D721Med (cell line): ENCODE data around the gene PSMC1.
"Not testable (repeated sequence)": the region's sequence is repeated elsewhere in the genome, so short reads cannot be mapped to it uniquely, and the experiment has no call there.

Experiments
- DNase-seq: peaks from one replicate; pipeline ENCODE4 v3.0.0; 2011; ENCODE audit warnings: low spot score; ENCODE audit not compliant: insufficient read length
- FAIRE-seq: peaks from 2 replicates; lab custom pipeline; 2011; peaks lifted over from hg19 to GRCh38; lab: Jason Lieb, UNC
- TF ChIP-seq, protein P1 (sequence below): IDR thresholded peaks from 2 replicates; pipeline ENCODE4 v1.5.1; 2012; ENCODE audit warnings: mild to moderate bottlenecking, control low read depth; ENCODE audit not compliant: insufficient read depth; ENCODE audit errors: missing control alignments

Gene PSMC1

DNA sequence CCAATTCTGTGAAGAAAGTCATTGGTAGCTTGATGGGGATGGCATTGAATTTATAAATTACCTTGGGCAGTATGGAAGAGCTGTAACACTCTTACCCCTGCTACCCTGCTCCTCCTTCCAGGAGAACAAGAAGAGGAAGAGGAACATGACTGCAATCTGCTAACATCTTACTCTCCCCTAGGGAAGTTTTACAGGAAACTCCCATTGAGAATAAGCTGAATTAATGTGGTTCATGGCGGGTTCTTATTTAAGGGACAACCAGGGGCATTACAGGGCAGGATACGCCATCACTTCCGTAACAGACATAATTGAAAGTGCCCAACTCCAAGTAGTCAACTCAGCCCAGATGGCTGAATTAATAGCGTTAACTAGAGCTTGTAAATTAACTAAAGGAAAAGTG, 9.4 kb upstream of the PSMC1 start:
- TF ChIP-seq, protein P1, sequence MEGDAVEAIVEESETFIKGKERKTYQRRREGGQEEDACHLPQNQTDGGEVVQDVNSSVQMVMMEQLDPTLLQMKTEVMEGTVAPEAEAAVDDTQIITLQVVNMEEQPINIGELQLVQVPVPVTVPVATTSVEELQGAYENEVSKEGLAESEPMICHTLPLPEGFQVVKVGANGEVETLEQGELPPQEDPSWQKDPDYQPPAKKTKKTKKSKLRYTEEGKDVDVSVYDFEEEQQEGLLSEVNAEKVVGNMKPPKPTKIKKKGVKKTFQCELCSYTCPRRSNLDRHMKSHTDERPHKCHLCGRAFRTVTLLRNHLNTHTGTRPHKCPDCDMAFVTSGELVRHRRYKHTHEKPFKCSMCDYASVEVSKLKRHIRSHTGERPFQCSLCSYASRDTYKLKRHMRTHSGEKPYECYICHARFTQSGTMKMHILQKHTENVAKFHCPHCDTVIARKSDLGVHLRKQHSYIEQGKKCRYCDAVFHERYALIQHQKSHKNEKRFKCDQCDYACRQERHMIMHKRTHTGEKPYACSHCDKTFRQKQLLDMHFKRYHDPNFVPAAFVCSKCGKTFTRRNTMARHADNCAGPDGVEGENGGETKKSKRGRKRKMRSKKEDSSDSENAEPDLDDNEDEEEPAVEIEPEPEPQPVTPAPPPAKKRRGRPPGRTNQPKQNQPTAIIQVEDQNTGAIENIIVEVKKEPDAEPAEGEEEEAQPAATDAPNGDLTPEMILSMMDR, result no peak
- FAIRE-seq (no peak), DNase-seq (no peak)

DNA sequence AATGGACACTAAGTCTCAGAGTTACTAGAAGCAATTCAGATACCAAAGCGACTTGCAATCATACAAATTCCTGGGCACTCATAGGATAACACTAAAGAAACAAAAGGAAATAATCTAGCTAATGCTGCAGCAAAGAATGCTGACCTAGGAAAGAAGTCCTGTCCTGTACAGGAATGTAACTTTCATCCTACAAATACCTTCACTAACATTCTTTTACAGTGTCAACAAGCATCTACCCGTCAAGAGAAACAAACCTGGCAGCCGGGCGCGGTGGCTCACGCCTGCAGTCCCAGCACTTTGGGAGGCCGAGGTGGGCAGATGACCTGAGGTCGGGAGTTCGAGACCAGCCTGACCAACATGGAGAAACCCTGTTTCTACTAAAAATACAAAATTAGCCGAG, 8.9 kb upstream of the PSMC1 start:
- FAIRE-seq, DNase-seq: not testable (repeated sequence)

DNA sequence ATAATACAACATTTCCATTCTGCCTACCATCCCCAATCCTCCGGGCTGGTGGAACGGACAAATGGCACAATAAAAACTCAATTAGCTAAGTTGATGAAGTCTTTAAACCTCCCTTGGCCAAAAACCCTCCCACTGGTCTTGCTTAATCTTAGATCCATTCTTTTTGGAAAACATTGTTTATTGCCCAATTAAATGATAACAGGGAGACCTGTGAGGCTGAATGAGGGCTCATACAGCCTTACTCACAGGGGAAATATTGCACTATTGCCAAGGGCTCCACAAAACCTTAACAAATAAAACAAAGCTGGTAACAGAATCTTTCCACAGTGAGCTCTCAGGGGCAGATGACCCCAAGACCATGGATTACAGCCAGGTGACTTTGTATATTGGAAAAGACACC, 7.8 kb upstream of the PSMC1 start:
- TF ChIP-seq, protein P1, result no peak
- FAIRE-seq (no peak), DNase-seq (no peak)

DNA sequence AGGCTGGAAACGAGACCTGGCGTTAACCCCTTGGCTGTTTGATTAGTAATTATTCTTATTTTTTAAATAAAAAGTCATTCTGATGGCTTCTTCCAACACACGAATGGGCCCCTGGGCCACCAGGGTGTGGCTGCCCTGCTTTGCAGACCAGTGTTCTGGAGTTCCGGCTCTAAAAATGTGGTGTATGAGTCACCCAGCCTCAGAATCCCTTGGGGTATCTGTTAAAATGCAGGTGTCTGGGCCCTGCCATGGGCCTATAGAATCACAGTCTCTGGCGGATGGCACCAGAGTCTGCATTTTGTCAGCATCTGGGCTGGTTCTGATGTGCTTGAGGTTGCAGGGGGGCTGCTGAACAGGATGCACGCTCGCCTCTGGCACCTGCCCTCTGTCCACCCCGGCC, 2.5 kb upstream of the PSMC1 start:
- no peak for DNase-seq
- no peak for FAIRE-seq
- TF ChIP-seq, protein P1, result no peak

DNA sequence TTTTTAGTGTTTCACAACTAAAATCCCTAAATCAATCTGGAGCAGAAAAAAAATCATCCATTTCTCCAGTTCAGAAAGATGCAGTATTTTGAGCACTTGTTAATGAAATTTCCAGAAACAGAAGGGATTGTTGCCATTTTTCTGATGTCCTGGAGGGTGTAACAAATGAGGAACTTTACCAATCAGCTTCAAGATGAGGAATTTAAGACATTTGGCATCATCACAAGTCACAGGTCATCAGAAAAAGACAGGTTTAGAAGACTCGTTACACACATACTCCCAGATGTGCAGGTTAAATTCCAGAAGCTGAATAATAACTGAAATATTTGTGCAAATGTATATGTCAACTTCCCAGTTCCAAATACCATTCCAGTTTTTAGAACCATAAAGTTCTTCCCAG, 482 bp upstream of the PSMC1 start:
- TF ChIP-seq, protein P1, result no peak
- no peak for DNase-seq
- no peak for FAIRE-seq

DNA sequence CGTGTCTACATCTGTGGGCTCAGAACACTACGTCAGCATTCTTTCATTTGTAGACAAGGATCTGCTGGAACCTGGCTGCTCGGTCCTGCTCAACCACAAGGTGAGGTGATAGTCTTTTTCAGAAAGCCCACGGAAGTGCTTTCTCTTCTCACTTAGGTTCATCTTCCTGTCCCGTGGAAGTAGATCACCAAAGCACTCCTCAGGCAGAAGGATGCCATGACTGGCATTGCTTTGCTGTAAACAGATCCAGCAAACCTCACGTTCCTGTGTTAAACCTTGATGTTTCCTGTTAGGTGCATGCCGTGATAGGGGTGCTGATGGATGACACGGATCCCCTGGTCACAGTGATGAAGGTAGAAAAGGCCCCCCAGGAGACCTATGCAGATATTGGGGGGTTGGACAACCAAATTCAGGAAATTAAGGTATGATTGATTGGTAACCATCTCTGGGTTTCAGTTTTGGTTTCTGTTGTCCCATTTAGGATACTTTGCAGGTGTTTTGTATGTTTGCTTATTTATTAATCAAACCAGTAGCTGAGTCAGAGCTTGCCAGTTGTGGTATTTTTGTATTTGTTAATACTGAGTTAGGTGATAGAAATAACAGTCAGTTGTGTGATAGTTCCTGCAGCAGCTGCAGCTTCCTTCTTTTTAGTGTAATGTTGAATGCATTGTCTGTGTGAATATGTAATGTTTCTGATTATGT, 7.5 kb downstream of the PSMC1 start:
- TF ChIP-seq, protein P1, result no peak
- DNase-seq (no peak), FAIRE-seq (no peak)

DNA sequence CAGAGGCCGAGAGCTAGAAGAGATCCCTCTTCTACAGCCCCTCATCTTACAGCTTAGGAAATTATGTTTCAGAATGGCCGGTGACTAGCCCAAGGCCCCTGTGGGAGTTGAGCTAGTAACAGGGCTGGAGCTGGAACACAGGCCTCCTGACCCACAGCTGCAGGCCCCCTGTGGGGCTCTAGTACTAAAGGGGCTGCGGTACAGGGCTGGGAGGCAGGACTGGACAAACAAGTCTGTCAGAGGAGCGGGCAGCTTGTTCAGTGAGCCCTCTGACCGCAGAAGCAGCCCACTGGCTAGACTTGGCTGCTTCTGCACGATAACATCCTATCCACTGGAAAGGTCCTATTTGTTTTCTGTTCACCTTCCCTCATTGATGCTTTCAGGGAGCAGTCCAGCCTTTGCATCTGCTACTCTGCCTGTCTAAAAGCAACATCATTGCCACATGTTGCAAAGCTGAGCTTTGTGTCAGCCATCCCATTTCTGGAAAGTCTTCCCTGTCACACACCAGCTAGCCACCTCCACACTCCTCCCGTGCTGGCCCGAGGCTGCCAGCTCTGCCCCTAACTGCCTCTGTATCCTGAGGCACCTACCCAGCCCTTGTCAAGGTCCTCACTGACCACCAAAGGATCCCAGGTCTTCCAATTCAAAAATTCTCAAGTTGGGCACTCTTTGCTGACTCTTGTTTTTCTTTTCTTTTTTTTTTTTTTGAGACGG, 10.2 kb downstream of the PSMC1 start:
- TF ChIP-seq, protein P1, result no peak
- DNase-seq (no peak), FAIRE-seq (no peak)
